ENCODE results near the gene CTNNA3. TPM values are rescaled to one million over a fixed set of nuclear protein-coding genes. Genes with fewer than 3 reads are reported as not detected.
"Not testable (repeated sequence)": the region's sequence is repeated elsewhere in the genome, so short reads cannot be mapped to it uniquely, and the experiment has no call there.

CTNNA3 gene
- total RNA-seq, 2 experiments from 2014 or later, result not detected

DNA sequence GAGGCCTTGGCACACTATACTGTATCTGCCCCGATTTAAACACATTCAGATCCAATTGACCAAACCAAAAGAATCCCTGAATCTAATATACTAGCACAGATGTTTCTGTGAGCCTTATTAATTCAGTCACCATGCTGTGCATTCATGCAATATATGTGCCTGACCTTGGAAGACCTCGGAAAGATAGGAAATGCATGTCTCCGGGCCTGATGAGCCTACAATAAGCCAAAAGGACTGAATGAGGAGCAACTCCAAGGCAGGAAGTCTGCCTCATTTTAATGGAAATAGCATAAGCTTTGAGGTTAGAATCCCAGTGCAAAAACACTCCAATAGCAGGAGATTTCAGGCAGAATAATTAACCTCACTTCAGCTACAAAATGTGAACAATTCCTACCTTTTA, 453.5 kb downstream of the CTNNA3 start:
- Mint-ChIP-seq H3K36me3 (ENCODE audit: low read depth) (no peaks in the 10 kb centered on the region), H3K27me3 (ENCODE audit: low read depth) (no peaks in the 10 kb centered on the region), H3K4me1 (ENCODE audit: low read depth) (no peaks in the 10 kb centered on the region), H3K9me3 (no peaks in the 10 kb centered on the region), H3K27ac (no peak overlapping the region), H3K4me3 (no peak overlapping the region)
- intact Hi-C loops (cut with micrococcal nuclease), result no loop called here
- DNase-seq, result no peak
- CTCF ChIA-PET, result no interaction called here

- Mint-ChIP-seq H3K4me3 (no peak overlapping the region), H3K4me1 (ENCODE audit: low read depth) (no peaks in the 10 kb centered on the region), H3K36me3 (ENCODE audit: low read depth) (no peaks in the 10 kb centered on the region), H3K27ac (no peak overlapping the region), H3K9me3 (no peaks in the 10 kb centered on the region), H3K27me3 (ENCODE audit: low read depth) (no peaks in the 10 kb centered on the region)
- CTCF ChIA-PET, result interaction anchor here (0.6 kb wide), 1 partner anchor 252 kb away, joined by 3 read pairs; no protein-coding TSS in a partner anchor
- DNase-seq, result no peak
- intact Hi-C loops (cut with micrococcal nuclease), result no loop called here
Observed at GRCh38 chr10:67241451-67241850, 454.5 kb downstream of the CTNNA3 start.

- Mint-ChIP-seq H3K27ac (no peak overlapping the region), H3K27me3 (ENCODE audit: low read depth) (no peaks in the 10 kb centered on the region), H3K9me3 (no peaks in the 10 kb centered on the region), H3K36me3 (ENCODE audit: low read depth) (no peaks in the 10 kb centered on the region), H3K4me3 (no peak overlapping the region), H3K4me1 (ENCODE audit: low read depth) (no peaks in the 10 kb centered on the region)
- no peak for DNase-seq
- CTCF ChIA-PET, result interaction anchor here (0.5 kb wide), 1 partner anchor 397 kb away, joined by 3 read pairs; no protein-coding TSS in a partner anchor
- intact Hi-C loops (cut with micrococcal nuclease), result no loop called here
Observed at GRCh38 chr10:67239864-67240497, 456.0 kb downstream of the CTNNA3 start.

DNA sequence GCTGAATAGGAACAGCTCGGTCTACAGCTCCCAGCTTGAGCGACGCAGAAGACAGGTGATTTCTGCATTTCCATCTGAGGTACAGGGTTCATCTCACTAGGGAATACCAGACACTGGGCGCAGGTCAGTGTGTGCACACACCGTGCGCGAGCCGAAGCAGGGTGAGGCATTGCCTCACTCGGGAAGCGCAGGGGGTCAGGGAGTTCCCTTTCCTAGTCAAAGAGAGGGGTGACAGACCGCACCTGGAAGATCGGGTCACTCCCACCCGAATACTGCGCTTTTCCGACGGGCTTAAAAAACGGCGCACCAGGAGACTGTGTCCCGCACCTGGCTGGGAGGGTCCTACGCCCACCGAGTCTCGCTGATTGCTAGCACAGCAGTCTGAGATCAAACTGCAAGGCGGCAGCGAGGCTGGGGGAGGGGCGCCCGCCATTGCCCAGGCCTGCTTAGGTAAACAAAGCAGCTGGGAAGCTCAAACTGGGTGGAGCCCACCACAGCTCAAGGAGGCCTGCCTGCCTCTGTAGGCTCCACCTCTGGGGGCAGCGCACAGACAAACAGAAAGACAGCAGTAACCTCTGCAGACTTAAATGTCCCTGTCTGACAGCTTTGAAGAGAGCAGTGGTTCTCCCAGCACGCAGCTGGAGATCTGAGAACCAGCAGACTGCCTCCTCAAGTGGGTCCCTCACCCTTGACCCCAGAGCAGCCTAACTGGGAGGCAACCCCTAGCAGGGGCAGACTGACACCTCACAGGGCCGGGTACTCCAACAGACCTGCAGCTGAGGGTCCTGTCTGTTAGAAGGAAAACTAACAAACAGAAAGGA, 465.1 kb downstream of the CTNNA3 start:
- CTCF ChIA-PET; H3K4me1 Mint-ChIP-seq (ENCODE audit: low read depth): not testable (repeated sequence)

GRCh38 chr10:67225226-67225625, 470.8 kb downstream of the CTNNA3 start:
- Mint-ChIP-seq H3K27me3 (ENCODE audit: low read depth) (peaks cover 23% of the 10 kb centered on the region), H3K4me1 (ENCODE audit: low read depth) (no peaks in the 10 kb centered on the region), H3K9me3 (peaks cover 13% of the 10 kb centered on the region), H3K4me3 (no peak overlapping the region), H3K27ac (no peak overlapping the region), H3K36me3 (ENCODE audit: low read depth) (peaks cover 4% of the 10 kb centered on the region)
- DNase-seq, result no peak
- CTCF ChIA-PET, result no interaction called here
- intact Hi-C loops (cut with micrococcal nuclease), result no loop called here

More for the DNA sequence above, 465.1 kb downstream of the CTNNA3 start:
- peaks cover 11% of the 10 kb centered on the region for H3K9me3 Mint-ChIP-seq
- intact Hi-C loops (cut with micrococcal nuclease); H3K36me3 Mint-ChIP-seq (ENCODE audit: low read depth); DNase-seq; H3K27ac Mint-ChIP-seq; H3K4me3 Mint-ChIP-seq: not testable (repeated sequence)
- peaks cover 23% of the 10 kb centered on the region for H3K27me3 Mint-ChIP-seq (ENCODE audit: low read depth)

DNA sequence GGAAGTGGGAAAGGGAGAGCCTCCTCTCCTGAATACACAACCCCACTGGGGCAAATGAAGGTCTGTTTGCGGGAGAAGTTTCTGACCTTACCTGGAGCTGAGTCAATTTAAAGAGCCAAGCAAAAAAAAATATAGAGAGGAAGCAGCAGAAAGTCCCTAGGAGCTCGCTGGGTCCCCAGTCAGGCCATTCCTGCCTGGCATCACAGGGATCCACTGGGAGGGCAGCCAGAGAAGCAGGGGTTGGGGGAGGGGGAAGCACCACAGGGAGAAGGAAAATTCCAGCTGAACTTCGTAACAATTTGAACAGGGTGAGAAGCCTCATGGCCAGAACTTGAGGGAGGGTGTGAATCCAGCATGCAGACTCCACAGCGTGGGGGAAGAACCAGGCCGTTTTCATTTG, 471.4 kb downstream of the CTNNA3 start:
- peaks cover 13% of the 10 kb centered on the region for H3K9me3 Mint-ChIP-seq
- peaks cover 4% of the 10 kb centered on the region for H3K36me3 Mint-ChIP-seq (ENCODE audit: low read depth)
- no peak overlapping the region for H3K27ac Mint-ChIP-seq
- H3K4me3 Mint-ChIP-seq, result no peak overlapping the region
- DNase-seq, result no peak
- intact Hi-C loops (cut with micrococcal nuclease), result no loop called here
- peaks cover 18% of the 10 kb centered on the region for H3K27me3 Mint-ChIP-seq (ENCODE audit: low read depth)
- no peaks in the 10 kb centered on the region for H3K4me1 Mint-ChIP-seq (ENCODE audit: low read depth)
- CTCF ChIA-PET, result no interaction called here

DNA sequence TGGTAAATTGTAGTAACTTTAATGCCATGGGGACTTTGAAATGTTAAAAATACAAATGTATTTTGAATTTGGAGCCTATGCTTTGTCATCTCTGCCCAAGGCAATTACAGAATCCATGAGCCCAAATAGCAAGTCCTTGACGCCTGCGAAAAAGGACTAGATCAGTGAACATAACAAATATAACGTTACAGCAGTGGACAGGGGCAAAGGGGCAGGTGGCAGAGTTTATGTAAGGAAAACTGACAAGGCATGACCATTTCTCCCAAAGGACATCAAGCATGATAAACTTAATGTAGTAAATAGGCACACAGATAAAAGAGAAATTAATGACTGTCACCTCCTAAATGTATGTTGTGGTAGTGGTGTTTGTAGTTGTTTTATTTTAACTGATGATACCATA, 473.1 kb downstream of the CTNNA3 start:
- CTCF ChIA-PET, result no interaction called here
- no peak overlapping the region for H3K27ac Mint-ChIP-seq
- no peak for DNase-seq
- H3K27me3 Mint-ChIP-seq (ENCODE audit: low read depth), result peaks cover 16% of the 10 kb centered on the region
- no peaks in the 10 kb centered on the region for H3K4me1 Mint-ChIP-seq (ENCODE audit: low read depth)
- peaks cover 4% of the 10 kb centered on the region for H3K36me3 Mint-ChIP-seq (ENCODE audit: low read depth)
- H3K9me3 Mint-ChIP-seq, result peaks cover 12% of the 10 kb centered on the region
- no peak overlapping the region for H3K4me3 Mint-ChIP-seq
- intact Hi-C loops (cut with micrococcal nuclease), result no loop called here

DNA sequence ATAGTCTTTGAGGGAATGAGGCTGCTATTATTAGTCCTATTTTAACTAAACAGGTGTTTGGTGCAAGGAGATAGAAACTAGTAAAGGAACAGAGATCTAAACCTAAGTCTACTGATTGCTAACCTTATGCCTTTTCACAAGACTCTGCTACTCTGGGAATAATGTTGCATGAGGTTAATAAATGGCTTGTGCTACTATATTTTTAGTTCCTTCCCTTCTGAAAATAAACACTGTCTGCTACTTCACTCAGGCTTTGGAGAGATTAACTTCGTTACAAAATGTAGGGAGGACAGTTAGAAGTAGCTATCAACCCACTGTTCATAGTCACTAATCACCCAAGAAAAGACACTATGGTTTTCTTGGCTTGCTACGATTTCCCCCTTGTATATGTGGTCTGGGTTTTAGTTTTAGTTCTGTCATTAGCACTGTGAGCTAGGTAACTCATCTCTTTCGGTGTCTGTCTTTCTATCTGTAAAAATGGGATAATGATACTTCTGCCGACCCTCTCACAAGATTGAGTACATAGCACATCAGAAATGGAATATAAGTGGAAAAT, 474.0 kb downstream of the CTNNA3 start:
- no peak overlapping the region for H3K4me3 Mint-ChIP-seq
- DNase-seq, result no peak
- CTCF ChIA-PET, result no interaction called here
- peaks cover 4% of the 10 kb centered on the region for H3K36me3 Mint-ChIP-seq (ENCODE audit: low read depth)
- peaks cover 13% of the 10 kb centered on the region for H3K27me3 Mint-ChIP-seq (ENCODE audit: low read depth)
- intact Hi-C loops (cut with micrococcal nuclease), result no loop called here
- H3K9me3 Mint-ChIP-seq, result peaks cover 10% of the 10 kb centered on the region
- no peak overlapping the region for H3K27ac Mint-ChIP-seq
- H3K4me1 Mint-ChIP-seq (ENCODE audit: low read depth), result no peaks in the 10 kb centered on the region

GRCh38 chr10:67211680-67212079, 484.3 kb downstream of the CTNNA3 start:
- CTCF ChIA-PET, result no interaction called here
- intact Hi-C loops (cut with micrococcal nuclease), result no loop called here
- no peaks in the 10 kb centered on the region for H3K4me1 Mint-ChIP-seq (ENCODE audit: low read depth)
- no peaks in the 10 kb centered on the region for H3K36me3 Mint-ChIP-seq (ENCODE audit: low read depth)
- DNase-seq, result no peak
- H3K9me3 Mint-ChIP-seq, result peaks cover 2% of the 10 kb centered on the region
- no peak overlapping the region for H3K4me3 Mint-ChIP-seq
- H3K27me3 Mint-ChIP-seq (ENCODE audit: low read depth), result no peaks in the 10 kb centered on the region
- H3K27ac Mint-ChIP-seq, result no peak overlapping the region

- CTCF ChIA-PET; H3K4me1 Mint-ChIP-seq (ENCODE audit: low read depth); DNase-seq; H3K9me3 Mint-ChIP-seq; H3K36me3 Mint-ChIP-seq (ENCODE audit: low read depth); H3K4me3 Mint-ChIP-seq; H3K27ac Mint-ChIP-seq; H3K27me3 Mint-ChIP-seq (ENCODE audit: low read depth); intact Hi-C loops (cut with micrococcal nuclease): not testable (repeated sequence)
Observed at GRCh38 chr10:67207923-67208322, 488.1 kb downstream of the CTNNA3 start.

DNA sequence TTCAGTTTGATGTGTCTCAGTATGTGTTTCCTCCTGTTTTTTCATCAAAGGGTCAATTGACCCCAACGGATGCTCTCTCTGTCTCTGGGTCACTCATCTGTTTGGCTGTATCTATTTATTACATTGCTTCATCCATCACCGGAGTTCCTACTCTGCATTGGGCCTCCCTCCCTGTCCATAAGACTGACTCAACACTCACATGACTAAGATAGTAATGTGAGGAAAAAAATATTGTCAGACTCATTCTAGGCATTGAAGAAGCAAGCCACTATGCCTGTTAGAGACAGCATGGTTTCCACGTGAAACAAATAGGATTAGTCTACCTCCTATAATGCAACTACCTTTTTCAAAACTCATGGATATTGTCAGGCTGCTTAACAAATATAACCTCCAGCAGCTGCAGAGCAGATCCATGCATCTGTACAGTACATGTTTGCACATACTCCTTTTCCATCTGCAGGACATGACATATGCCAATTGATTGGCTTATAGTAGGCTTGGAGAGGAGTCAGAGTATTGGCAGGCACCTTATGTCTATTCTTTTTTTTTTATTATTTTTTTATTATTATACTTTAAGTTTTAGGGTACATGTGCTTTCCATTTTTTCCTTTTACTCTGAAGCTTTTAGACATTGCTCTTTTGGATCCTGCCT, 495.0 kb downstream of the CTNNA3 start:
- H3K27ac Mint-ChIP-seq, result no peak overlapping the region
- H3K4me1 Mint-ChIP-seq (ENCODE audit: low read depth), result peaks cover 4% of the 10 kb centered on the region
- CTCF ChIA-PET, result no interaction called here
- no peak overlapping the region for H3K4me3 Mint-ChIP-seq
- peaks cover 2% of the 10 kb centered on the region for H3K9me3 Mint-ChIP-seq
- DNase-seq, result no peak
- intact Hi-C loops (cut with micrococcal nuclease), result no loop called here
- H3K36me3 Mint-ChIP-seq (ENCODE audit: low read depth), result no peaks in the 10 kb centered on the region
- H3K27me3 Mint-ChIP-seq (ENCODE audit: low read depth), result no peaks in the 10 kb centered on the region

DNA sequence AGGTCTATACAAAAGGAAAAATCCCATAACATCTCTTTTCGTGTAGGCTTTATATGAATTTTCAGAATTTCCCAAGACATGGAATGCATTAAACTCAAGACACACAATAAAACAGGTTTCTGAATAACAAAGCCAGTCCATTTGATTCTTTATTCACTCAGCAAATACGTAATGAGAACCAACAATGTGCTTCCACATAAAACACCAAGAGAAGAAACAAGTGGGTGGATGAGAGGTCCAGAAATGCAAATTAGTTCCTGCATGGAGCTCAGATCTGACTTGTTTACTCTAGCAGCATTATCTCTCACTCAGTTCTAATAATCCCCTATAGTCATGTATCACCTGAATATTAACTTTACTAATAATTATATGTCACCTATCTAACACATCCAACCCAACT, 520.6 kb downstream of the CTNNA3 start:
- no peak overlapping the region for H3K27ac Mint-ChIP-seq
- intact Hi-C loops (cut with micrococcal nuclease), result no loop called here

More for the DNA sequence above, 520.6 kb downstream of the CTNNA3 start:
- Mint-ChIP-seq H3K27me3 (ENCODE audit: low read depth) (no peaks in the 10 kb centered on the region), H3K9me3 (no peaks in the 10 kb centered on the region), H3K36me3 (ENCODE audit: low read depth) (no peaks in the 10 kb centered on the region), H3K4me3 (no peak overlapping the region), H3K4me1 (ENCODE audit: low read depth) (no peaks in the 10 kb centered on the region)
- CTCF ChIA-PET, result no interaction called here
- DNase-seq, result no peak

Data from activated naive CD4-positive, alpha-beta T cell treated with anti-CD3 and anti-CD28 coated beads for 36 hours (primary cell).